ENCODE data around the gene SHISA4.

Gene SHISA4

DNA sequence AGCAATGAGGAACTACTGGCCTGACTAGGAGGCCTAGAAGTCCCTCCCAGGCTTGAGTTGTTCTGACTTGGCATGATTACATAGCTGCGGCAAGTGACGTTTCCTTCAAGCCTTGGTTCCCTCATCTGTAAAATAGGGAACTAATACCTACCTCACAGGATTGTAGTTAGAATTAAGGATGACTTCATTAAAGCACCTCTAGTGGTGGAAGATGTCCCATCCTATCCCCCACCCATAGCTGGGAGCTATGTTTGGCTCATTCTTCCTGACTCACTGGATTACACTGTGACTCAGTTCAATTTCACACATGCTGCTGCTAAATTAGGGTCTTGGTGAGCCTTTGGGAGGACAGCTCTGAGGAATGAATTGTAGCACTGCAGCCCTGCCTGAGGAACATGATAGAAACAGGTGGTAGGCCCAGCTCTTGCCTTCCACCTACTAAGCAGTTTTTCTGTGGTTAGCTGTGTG is 6.0 kb upstream of the SHISA4 start:
- DNase-seq: no peak

- no peak for DNase-seq
These were observed 5.4 kb upstream of the SHISA4 start for GRCh38 chr1:201883266-201883665.

- no peak for DNase-seq
These were observed 4.9 kb upstream of the SHISA4 start for GRCh38 chr1:201883786-201884185.

DNA sequence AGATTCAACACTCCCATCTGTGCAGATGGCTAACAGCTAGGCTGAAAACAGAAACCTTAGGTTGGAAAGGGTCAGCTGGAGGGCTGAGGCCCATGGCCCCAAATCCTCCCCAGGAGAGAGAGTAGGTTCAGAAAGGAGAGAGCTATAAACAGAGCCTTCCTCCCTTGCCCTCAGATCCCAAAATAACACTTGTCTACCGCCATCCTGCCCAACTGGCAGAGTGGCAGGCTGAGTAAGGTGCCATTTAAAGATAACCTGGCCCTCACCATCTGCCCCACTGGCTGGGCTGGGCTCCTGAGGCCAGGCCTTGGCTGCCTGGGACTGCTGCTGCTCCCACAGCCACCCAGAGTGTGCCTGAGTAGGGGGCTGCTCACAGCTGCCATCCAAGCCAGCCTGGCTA is 4.3 kb upstream of the SHISA4 start:
- DNase-seq: no peak

DNA sequence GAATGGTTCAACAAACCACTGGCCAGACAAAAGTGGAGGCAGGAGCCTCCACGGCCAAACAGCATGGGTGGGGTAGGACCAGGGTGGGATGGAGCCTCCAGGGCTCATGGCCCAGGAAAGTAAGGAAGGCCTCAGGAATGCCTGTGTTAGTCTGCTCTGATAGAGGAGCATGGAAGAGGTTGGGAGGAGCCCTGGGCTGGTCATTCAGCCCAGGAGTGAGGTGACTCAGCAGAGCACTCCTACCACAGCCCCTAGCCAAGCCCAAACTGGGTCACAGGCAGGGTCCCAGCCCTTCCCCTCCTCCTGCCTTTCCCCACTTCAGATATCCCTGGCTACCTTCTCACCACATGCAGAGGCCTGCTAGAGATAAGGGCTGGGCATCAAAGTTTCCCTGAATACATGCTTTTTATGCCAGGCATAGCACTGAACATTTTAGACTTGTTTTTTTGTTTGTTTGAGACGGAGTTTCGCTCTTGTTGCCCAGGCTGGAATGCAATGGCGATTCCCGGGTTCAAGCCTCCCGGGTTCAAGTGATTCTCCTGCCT is 3.1 kb upstream of the SHISA4 start:
- no peak for DNase-seq

- no peak for DNase-seq
These were observed 2.4 kb upstream of the SHISA4 start for GRCh38 chr1:201886103-201886885.

DNA sequence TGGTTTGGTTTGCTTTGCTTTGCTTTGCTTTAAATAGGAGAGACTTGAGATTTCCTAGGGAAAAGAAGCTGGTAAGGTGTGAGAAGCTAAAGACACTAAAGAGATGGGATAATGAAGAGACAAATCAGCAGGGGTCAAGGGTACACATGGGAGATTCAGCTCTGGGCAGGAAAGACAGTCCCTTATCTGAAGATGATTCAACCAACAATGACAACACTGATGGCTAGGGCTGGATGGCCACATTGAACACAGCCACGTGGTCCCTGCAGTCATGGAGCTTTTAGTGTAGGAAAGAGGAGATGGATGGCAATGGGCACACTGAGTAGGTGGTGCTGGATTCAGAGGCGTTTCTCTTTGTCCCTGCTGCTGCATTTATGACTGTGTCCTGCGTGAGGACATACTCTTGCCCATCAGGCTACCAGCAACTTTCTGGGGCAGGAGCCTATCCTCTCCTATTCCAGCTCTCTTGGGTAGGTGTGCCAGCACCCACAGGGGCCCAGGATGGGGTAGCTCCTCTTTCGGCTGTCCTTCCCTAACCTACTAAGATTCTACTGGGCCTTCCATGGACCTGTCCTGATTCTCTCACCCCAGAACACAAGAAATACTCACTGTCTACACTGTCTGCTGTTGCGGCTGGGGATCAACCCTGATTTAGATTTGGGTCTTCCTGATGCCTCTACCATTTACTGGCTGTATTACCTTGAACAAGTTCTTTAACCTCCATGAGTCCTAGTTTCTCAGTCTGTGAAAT is 1.4 kb upstream of the SHISA4 start:
- no peak for DNase-seq

GRCh38 chr1:201889090-201889968 is 631 bp downstream of the SHISA4 start:
- no peak for DNase-seq

- DNase-seq: no peak
These were observed 1.5 kb downstream of the SHISA4 start for GRCh38 chr1:201890223-201890622.

DNA sequence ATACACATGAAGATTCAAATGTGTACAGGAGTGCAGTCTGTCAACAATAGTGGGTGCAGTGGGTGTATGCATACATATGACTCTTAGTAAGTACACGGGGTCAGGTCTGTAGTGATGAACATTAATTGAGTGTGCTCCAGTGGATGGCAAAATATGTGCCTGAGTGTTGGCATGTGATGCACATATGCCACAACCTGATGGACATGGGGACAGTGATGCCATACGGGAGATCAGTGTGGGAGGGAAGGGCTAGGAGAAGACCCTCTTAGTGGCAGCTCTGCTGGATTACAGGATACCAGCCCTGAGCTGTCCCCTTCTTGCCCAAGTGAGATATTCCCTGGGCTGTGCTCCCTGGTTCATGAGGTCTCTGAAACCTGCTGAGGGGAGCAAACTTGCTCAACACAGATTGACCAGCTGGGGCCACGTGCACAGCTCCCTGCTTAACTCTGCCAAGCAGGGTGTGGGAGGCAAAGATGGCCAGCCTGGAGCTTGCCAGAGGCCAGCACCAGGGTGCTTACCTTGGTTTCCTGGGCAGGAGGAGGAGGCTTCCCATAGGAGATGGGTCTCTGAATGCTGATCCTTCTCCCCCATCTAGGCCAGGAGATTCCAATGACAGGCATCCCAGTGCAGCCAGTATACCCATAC is 2.2 kb downstream of the SHISA4 start:
- DNase-seq: no peak

DNA sequence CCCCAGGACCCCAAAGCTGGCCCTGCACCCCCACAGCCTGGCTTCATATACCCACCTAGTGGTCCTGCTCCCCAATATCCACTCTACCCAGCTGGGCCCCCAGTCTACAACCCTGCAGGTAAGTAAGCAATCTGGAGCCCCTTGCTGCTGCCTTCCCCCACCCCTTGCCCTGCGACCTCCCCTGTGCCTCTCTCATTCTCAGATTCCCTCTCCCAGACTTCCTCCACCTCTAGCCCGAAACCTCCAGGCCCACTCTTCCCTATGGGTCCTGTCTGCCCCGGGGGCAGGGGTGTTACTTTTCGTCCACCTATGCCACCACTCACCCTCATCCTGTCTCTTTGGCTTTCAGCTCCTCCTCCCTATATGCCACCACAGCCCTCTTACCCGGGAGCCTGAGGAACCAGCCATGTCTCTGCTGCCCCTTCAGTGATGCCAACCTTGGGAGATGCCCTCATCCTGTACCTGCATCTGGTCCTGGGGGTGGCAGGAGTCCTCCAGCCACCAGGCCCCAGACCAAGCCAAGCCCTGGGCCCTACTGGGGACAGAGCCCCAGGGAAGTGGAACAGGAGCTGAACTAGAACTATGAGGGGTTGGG is 2.9 kb downstream of the SHISA4 start:
- no peak for DNase-seq

- no peak for DNase-seq
These were observed 3.5 kb downstream of the SHISA4 start for GRCh38 chr1:201892211-201892610.

DNA sequence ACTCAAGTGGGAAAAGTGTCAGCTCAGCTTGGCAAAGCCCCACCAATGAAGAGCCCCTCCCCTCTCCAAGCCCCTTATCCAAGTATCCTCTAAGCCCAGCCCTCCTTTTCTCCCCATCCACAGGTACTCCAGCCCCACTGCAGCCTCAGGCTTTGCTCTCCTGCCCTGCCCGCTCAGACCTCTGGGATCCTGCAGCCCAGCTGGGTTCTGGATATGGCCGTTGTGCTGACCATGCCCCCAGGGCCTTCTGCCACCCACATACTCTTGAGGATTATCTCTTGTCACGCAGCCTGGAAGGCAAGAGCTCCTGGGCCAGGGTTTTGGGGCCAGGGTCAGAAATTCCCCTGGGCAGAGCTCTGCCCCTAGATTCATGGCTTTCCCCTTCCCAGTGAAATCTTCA is 4.7 kb downstream of the SHISA4 start:
- DNase-seq: no peak

- DNase-seq: no peak
These were observed 5.8 kb downstream of the SHISA4 start for GRCh38 chr1:201894343-201895119.

DNA sequence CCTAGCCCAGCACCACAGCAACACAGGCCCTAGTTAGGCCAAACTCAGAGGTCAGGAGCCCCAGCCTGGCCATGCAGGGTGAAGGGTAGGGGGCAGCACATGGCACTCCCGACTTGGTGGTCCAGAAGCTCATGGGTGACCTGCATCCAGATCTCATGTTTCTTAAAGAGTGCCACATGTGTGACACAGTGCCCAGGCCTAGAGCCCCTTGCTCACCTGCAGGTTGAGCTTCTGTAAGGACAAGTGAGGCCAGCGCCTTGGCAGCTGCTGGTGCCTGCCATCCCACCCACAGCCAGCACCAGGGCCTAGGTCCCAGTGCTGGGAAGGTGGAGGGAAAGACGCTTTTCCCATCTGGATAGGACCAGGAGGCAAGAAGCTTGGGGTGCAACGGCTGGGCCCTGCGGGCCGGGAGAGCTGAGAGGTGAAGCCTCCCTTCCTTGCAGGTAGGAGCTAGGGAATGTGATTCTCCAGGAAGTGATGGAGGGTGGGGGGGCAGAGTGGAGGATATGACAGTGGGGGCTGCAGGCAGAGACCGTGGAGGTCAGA is 6.5 kb downstream of the SHISA4 start:
- DNase-seq: no peak

DNA sequence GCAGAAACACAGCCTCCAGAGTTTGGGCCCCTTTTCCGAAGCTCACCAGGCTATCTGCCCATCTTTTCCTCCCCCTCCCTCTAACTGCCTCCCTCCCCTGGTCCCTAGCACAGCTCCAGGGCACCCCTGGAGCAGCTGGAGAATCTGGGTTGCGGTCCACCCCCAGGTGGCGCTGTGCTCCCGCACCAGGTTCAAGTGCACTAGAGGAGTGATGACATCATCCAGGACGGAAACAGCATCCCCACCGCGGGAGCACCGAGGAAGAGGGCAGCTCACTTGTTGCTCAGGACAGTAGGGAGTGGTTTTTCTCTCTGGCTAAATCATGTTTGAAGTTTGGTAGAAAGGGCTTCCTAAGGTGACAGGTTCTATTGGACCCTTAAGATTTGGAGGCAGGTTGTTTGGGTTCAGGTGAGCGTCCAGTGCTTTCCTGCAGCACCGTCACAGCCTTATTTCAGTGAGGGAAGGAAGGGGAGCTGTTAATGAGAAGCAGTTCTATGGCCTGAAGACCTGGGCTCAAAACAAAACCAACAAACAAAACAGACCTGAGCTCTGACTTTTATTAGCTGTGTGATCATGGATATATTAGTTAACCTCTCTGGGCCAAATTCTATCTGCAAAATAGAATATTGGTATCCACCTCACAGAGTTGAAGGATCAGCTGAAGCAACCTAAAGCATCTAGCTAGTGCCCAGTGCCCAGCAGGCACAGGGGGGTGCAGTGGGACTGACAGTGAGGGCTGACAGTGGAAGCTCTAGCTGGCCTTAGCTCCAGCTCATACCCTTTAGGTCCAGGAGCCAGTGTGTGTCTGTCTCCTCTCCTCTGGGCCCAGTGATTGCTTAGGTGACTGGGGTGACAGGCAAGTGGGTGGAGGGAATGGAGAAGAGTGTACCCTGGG is 7.5 kb downstream of the SHISA4 start:
- DNase-seq: peak; percentile 87

DNA sequence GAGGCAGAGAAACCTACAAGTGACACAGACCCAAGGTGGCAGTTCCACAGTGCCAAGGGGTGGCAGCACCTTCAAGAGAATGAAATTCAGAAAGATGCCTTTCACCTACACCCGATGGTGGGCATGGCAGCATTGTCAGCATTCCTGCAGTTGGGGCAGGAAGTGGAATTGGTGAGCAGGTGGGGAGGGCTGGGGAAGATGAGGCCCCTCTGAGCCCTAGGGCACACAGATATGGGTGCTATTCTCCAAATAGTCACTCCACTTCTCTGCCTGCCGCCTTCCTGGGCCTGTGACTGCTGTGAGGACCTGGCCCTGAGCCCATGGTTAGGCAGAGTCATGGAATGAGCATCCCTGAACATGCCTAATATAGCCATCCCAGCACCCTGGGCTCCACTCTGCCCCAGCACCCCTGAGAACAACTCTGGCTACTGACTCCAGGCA is 8.3 kb downstream of the SHISA4 start:
- DNase-seq: no peak

- no peak for DNase-seq
These were observed 9.7 kb downstream of the SHISA4 start for GRCh38 chr1:201898240-201898894.

DNA sequence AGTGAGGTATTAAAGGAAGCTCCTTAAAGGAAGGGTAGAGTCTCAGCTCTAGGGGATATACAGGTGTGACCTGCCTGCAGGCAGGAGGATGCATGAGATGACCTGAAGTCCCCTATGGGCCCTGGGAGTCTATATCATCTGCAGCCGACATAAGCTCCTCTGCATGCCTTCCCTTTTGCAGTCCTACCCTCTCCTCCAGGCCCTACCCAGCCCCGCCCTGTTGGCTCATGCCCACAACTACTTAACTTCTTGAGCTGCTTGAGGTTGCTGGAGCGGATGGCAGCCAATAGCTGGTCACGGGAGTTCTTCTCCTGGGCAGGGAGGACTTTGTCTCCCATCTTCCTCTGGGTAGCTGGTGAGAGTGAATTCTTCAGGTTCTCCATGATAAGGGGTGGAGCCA is 10.3 kb downstream of the SHISA4 start:
- DNase-seq: no peak

Data from CD4-positive, alpha-beta T cell treated with Interleukin-6 for 4 hours (primary cell).